ENCODE measurements around the gene TIMM44.

The TIMM44 gene, protein sequence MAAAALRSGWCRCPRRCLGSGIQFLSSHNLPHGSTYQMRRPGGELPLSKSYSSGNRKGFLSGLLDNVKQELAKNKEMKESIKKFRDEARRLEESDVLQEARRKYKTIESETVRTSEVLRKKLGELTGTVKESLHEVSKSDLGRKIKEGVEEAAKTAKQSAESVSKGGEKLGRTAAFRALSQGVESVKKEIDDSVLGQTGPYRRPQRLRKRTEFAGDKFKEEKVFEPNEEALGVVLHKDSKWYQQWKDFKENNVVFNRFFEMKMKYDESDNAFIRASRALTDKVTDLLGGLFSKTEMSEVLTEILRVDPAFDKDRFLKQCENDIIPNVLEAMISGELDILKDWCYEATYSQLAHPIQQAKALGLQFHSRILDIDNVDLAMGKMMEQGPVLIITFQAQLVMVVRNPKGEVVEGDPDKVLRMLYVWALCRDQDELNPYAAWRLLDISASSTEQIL

DNA sequence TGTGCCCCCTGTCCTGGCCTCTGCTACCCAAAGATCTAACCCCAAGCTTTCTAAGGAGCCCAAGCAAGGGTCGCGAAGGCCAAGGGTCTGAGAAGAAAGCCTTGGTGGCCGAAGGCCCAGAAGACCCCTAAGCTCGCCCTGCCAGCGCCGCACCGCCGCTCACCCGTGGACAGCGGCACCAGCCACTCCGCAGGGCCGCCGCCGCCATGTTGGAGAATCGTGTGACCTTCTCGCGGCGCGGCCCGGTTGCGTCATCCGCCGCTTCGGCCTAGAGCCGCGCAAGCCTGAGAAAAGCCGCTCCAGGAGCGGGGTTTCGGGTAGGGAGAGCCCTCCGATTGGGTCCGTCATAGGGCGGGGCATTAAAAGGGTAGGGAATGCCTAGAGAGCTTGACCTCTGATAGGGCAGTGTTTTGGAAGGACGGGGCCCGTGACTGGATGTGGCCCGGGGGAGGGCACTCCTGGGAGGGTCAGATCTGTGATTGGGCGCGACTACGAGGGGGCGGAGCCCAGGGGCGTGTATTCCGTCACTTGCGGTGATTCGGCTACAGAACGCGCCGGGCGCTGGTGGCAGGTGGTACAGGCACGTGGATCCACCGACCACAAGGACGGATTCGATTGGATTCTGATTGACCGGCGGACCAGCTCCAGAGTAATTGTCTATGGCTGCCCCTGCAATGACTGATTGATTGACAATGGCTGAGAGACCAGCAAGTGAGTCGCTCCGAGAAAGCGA lies at the start of gene TIMM44:
TIMM44 (minus strand) TSS at position 223 of the 733 bp plus-strand sequence; CDS start at position 208, 15 bp downstream.
- TF ChIP-seq GATA3 (IDR thresholded peaks at IDR 0.05; ENCODE audit: low read depth, low read length) (no peak), GATA2 (IDR thresholded peaks at IDR 0.05; ENCODE audit: low read depth, low read length) (no peak)

DNA sequence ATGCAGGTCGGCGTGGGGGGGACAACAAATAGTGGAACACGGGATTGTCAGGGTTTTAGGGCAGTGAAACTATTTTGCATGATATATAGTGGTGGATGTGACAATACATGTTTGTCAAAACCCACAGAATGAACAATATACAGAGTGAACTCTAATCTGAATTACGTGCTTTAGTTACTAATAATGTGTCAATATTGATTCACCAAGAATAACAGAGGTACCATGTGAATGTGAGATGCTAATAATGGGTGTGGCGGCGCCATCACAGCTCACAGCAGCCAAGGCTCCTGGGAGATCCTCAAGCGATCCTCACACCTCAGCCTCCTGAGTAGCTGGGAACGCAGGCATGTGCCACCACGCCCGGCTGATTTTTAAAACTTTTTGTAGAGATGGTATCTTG lies 49.1 kb upstream of the TIMM44 start:
- TF ChIP-seq GATA2 (IDR thresholded peaks at IDR 0.05; ENCODE audit: low read depth, low read length) (no peak), GATA3 (IDR thresholded peaks at IDR 0.05; ENCODE audit: low read depth, low read length) (no peak)

DNA sequence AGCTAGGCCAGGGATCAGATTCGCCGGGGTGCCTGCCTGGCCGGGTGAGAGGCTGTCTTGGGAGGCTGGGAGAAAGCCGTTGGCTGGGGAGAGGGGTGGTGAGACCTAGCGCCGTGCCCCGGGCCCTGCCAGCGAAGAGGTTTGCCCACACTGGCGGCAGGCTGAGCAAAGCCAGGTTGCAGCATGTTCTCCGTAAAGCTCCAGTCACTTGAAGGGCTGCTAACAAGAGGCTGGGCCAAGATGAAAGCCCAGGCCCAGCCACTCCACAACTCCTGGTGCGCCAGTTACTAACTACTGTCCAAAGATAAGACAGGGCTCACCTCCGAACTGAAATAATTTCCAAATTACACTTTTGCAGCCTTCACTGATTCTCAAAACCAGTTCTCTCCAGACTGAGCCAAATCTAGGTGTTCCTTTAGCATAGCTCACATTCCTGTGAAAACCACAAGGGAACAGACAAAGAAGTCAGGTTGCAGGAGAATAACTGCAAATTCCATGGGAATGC lies 45.7 kb upstream of the TIMM44 start:
- TF ChIP-seq GATA2 (IDR thresholded peaks at IDR 0.05; ENCODE audit: low read depth, low read length) = no peak
- TF ChIP-seq GATA3 (IDR thresholded peaks at IDR 0.05; ENCODE audit: low read depth, low read length) = no peak

DNA sequence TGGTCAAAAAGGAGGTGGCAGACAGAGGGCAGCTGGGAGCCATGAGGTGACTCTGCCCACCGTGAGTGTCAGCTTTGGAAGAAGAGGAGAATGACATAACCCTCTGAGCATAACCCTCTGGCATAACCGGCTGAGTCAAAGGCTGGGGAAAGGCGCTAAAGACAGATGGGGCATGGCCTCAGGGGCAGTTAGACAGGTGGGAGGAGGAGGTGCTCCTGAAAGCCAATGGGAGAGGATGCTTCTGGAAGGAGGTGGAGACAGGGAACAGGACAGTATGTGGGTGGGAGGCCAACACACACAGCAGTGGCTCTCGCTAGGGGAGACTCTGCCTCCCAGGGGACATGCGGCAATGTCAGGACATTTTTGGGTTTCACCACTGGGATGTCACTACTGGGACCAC lies 44.8 kb upstream of the TIMM44 start:
- TF ChIP-seq GATA3 (IDR thresholded peaks at IDR 0.05; ENCODE audit: low read depth, low read length) = no peak
- no peak for TF ChIP-seq GATA2 (IDR thresholded peaks at IDR 0.05; ENCODE audit: low read depth, low read length)

DNA sequence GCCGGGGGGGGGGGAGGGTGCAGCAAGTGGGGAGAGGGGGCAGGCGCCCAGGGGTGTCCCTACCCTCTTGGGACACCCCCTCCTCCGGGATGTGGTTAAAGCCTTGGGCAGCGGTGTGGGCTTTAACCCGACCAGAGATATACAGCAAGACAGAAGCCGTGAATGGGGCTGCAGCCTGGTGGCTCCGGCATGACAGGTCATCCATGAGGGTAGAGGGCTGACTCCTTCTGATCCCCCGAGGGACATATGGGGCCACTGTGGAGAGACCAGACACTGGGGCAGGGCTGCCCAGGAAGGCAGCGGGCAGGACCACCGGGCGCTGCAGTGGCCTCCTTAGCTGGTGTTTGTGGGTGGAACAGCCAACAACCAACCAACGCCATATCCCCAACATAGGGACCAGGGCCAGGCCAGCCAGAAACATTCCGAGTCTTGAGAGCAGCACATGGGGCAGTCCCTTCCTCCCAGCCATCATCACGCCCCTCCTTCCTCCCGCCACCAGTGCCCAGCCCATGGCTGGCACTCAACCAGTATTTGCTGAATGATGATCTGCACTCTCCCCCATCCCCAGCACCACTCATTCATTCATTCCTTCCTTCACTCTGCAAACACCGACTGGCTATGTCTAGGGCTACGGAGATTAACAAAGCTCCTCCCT lies 43.8 kb upstream of the TIMM44 start:
- TF ChIP-seq GATA2 (IDR thresholded peaks at IDR 0.05; ENCODE audit: low read depth, low read length) (no peak), GATA3 (IDR thresholded peaks at IDR 0.05; ENCODE audit: low read depth, low read length) (no peak)

DNA sequence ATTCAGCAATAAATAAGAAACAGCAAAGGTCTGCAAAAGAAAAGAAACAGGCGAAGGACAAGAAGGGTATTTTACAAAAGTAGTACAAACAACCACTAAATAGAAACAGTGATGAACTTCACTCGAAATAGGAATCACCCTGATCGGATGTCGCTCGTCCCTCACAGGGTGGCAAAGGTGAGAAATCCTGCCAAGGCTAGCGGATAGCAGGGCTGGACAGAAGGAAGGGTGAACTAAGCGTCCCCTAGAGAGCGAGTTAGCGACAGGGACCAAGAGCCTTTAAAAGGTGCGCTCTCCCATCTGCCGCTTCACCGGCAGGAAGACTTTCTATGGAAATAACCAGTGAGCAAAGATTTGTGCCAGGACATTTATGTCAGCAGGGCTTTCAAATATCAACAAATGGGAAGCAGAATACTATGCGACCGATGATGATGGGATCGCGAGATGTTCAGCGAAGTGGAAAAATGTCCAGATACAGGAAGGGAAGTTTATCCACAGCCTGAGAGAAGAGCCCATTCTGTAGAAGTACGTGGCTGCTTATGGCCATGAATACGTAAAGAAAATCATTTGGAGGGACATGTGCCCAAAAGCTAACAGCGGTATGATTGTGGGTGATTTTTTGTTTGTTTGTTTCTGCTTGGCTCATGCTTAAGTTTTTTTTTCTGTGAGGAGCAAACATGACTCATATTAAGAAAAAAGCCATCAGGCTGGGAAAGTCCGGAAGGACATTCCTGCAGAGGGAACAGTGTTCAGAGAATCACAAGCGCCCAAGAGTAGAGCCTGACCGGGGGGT lies 43.1 kb upstream of the TIMM44 start:
- TF ChIP-seq GATA3 (IDR thresholded peaks at IDR 0.05; ENCODE audit: low read depth, low read length) = no peak
- no peak for TF ChIP-seq GATA2 (IDR thresholded peaks at IDR 0.05; ENCODE audit: low read depth, low read length)

DNA sequence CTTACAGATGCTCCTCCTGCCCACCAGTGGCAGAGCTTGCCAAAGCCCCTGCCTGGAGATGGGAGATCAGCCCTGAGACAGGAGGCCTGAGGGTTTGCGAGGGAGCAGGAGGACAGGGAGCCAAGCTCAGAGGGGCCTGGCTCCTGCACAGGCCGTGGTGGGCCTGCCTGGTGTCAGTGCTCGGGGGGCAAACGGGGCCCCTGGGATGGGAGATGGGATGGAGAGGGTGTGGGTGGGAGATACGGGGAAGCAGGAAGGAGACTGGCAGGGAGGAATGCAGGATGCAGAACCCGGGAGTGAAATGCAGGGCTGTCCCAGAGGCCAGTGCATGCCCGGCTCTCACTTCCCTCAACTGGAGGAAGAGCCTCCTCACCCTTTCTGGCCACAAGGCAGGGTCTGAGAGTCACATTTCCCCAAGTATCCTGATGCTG lies 42.0 kb upstream of the TIMM44 start:
- TF ChIP-seq GATA3 (IDR thresholded peaks at IDR 0.05; ENCODE audit: low read depth, low read length) (no peak), GATA2 (IDR thresholded peaks at IDR 0.05; ENCODE audit: low read depth, low read length) (no peak)

DNA sequence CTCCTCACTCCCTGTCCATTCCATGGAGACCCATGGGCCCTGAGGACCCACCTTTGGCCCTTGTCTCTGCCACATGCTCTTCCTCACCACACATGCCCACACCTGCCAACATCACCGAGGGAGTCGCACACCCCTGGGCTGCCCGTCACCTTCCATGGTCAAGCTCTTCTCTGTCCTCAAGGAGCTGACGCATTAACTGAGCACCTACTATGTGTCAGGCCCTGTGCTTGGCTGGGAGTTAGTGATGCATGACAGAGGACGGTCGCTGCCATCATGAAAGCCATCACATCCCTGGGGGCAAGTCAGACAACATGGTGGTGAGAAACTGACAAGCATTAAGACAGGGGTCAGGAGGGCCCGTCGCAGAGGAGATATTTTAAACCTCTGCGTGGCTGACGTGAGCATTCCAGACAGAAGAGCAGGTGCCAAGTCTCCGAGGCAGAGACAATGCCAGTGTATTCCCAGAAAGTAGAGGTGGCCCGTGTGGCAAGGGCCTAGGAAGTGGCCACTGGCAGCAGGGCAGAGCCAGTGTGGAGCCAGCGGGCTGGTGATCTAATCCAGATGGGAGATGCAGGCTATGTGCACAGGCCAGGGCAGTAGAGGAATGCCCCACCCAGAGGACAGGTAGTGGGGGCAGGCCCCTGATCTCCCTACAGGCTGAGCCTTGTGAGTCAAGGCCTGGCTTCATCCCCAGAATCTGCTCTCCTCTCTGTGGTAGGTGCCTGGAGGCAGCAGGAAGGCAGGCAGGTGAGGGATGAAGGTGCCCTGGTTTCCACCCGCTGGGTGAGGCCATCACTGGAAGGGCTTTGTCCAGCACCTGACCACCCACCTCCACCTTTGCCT lies 40.8 kb upstream of the TIMM44 start:
- TF ChIP-seq GATA2 (IDR thresholded peaks at IDR 0.05; ENCODE audit: low read depth, low read length) (no peak), GATA3 (IDR thresholded peaks at IDR 0.05; ENCODE audit: low read depth, low read length) (no peak)

DNA sequence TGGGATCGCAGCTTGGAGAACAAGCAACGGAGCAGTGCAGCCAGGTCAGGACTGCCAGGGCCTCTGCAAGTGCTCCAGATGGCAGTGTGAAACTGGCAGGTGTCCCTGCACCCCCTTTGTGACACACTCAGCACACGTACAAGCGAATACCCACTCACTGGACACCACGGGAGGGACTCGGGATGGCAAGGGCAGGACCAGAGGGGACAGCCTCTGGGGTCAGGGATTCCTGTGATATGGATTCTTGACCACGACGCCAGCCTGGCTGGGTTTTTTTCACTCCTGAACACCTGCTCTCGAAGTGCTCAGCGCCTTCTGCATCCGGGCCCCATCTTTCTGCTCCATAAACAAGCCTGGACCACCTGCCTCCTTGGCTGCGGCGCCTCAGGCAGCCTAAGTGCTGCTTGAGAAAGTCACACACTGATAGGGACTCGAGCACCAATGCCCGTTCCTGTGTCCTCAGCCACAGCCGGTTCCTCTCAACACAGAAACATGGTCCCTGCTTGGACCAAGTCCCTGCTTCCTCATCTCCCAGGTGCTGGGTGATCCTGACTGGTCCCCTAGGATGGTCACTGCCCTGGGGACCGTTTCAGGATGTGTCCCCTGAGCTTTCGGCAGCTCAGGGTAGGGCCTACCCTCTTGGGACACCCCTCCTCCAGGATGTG lies 40.0 kb upstream of the TIMM44 start:
- TF ChIP-seq GATA3 (IDR thresholded peaks at IDR 0.05; ENCODE audit: low read depth, low read length) (no peak), GATA2 (IDR thresholded peaks at IDR 0.05; ENCODE audit: low read depth, low read length) (no peak)

DNA sequence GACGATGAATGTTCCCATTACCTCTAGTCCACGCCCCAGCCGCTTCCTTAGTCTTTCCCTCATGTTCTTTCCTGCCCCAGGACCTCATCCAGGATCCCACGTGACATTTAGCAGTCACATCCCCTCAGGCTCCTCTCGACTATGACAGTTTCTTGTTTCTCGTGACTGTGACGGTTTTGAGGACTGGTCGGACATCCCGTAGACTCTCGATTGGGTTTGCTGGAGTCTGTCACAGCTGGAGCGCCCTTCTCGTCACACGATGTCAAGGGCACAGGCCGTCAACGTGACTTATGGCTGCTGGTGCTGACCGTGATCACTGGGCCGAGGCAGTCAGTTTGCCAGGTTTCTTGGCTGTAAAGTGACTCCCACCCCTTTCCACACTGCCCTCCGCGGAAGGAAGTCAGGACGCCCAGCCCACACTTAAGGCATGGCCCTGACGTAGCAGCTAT lies 39.2 kb upstream of the TIMM44 start:
- TF ChIP-seq GATA2 (IDR thresholded peaks at IDR 0.05; ENCODE audit: low read depth, low read length) = no peak
- no peak for TF ChIP-seq GATA3 (IDR thresholded peaks at IDR 0.05; ENCODE audit: low read depth, low read length)

DNA sequence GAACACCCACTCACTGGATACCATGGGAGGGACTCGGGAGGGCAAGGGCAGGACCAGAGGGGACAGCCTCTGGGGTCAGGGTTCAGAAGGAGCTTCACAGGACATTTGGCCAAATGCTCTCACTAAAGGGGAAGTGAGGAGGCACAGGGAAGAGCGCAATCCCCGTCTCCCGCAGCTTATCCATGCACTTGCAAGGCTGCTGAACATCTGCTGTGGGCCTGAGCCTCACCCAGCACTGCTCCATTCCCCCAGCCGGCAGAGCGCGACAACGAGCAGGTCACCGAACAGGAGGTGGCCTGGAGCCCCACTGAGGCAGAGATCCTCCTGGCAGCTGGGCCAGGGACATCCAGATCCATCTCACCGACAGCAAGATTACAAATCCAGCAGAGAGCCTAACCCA lies 38.6 kb upstream of the TIMM44 start:
- TF ChIP-seq GATA2 (IDR thresholded peaks at IDR 0.05; ENCODE audit: low read depth, low read length) (no peak), GATA3 (IDR thresholded peaks at IDR 0.05; ENCODE audit: low read depth, low read length) (no peak)

DNA sequence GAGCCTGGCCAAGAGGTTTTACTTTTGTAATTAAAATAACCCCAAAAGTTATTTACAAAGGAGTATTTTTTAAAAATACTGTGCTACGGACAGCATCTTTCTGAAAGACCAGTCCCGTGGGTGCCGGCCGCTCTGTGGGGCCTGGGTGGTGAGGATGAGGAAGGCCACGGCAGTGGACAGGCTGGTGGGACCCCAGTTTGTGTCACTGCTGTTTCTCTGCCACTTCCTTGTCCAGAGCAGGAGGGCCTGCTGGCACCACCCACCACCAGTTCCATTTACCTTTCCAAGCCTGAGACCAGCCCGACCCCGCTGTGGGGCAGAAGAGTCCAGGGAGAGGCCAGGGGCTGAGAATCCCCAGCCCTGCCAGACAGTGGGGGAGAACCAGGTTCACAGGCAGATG lies 38.2 kb upstream of the TIMM44 start:
- TF ChIP-seq GATA2 (IDR thresholded peaks at IDR 0.05; ENCODE audit: low read depth, low read length) = no peak
- TF ChIP-seq GATA3 (IDR thresholded peaks at IDR 0.05; ENCODE audit: low read depth, low read length) = no peak

All from SH-SY5Y (cell line).